Body of pancreas (tissue), 4 donors: Measurements from ENCODE around the gene SELE.

Experiments used
- POLR2A ChIP-seq, 3 donors: fragments of 450-650 bp; IDR thresholded peaks; one replicate each; pipeline ENCODE4 v1.6.1; 2016; ENCODE audit warnings: antibody characterized with exemption in 3 of 3, mild to moderate bottlenecking in 2 of 3
- TF ChIP-seq, protein P1 (sequence below), 7 experiments: fragments of 450-650 bp in 4 of 7; fragments of 200-600 bp in 3 of 7; sonication (generic) in 3 of 7; IDR thresholded peaks; one replicate each; pipeline ENCODE4 v1.5.1; 2016 to 2019; ENCODE audit warnings: antibody characterized with exemption in 7 of 7

GRCh38 chr1:169753549-169753948 is 19.7 kb upstream of the SELE start:
- TF ChIP-seq, protein P1, sequence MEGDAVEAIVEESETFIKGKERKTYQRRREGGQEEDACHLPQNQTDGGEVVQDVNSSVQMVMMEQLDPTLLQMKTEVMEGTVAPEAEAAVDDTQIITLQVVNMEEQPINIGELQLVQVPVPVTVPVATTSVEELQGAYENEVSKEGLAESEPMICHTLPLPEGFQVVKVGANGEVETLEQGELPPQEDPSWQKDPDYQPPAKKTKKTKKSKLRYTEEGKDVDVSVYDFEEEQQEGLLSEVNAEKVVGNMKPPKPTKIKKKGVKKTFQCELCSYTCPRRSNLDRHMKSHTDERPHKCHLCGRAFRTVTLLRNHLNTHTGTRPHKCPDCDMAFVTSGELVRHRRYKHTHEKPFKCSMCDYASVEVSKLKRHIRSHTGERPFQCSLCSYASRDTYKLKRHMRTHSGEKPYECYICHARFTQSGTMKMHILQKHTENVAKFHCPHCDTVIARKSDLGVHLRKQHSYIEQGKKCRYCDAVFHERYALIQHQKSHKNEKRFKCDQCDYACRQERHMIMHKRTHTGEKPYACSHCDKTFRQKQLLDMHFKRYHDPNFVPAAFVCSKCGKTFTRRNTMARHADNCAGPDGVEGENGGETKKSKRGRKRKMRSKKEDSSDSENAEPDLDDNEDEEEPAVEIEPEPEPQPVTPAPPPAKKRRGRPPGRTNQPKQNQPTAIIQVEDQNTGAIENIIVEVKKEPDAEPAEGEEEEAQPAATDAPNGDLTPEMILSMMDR (IDR thresholded peaks at IDR 0.05): no peak
- TF ChIP-seq POLR2A (IDR thresholded peaks at IDR 0.05): no peak
